ENCODE measurements around the gene NRM.
A peak's percentile ranks its signal among the peaks of the same experiment; 100 is the strongest.
"Not testable (repeated sequence)": the region's sequence is repeated elsewhere in the genome, so short reads cannot be mapped to it uniquely, and the experiment has no call there.

NRM gene

DNA sequence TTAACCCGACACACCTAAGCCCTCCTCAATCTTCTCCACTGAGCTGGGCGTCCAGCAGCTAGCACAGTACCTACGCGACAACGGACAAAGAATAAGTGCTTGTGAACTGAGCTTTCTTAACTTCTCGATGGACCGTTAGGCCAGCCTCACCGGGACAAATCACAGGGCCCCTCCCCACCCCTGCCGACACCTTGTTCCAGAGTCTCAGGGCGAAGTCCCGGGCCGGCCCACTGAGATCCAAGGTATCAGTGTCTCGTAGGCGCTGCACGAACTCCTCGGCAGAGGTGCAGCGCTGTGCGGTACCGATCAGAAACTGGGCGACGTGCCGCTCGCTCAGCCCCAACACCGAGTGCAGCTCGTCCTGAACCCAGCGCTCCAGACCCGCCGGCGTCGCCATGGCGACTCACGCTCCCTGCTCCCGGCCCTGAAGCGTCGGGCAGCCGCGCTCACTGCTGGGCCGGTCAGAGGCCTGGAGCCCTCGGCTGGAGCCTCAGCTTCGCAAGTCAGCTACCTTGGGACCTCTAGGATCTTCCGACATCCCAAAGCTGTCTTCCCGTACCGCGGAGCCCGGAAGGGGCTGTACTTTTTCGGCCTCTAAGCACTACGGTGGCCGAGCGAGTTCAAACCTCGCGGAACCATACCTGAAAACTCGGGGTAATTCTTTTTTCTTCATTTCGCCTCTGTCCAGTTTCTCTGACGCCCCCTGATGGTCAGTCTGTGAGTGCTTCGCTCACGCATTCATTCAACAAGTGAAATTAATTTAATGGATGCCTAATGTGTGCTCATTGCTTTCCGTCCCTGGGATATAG is 18.1 kb downstream of the NRM start, which contains the start of gene DHX16:
Gene DHX16 (minus strand): TSS at position 562 of the 809 bp plus-strand sequence. CDS start 165 bp downstream, at position 397.
- DNase-seq (ENCODE audit: low spot score) (peak; percentile 92), FAIRE-seq (peak; percentile 85)

DNA sequence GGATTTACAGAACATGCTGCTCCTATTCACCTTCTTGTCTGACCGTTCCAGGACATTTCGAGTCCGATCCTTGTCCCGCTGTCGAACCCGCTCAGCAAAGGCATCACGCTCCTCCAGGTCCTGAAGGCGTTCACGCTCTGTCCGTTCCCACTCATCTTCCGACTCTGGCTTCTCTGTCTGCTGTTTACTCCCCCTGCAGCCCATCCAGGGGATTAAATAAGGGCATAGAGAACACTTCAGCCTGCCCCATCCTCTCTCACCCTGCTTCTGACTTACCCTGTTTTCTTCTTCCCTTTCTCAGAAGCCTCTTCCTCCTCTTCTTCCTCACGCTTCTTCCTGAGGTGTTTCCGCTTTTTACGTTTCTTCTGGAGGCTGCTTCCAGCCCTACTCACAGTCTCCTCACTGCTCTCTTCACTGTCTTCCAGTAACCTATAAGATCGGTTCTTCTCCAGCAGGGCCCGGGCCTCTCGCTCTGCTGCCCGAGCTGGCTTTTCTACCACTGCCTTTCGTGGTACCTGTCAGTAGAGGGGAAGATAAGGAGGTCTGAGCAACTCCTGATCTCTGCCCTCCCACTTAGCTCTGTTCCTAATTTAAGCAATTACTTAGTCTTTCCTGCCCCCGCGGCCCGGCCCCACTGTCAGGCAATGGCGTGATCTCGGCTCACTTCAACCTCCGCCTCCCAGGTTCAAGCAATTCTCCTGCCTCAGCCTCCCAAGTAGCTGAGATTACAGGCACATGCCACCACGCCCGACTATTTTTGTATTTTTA is 19.8 kb downstream of the NRM start:
- DNase-seq (ENCODE audit: low spot score) (no peak), FAIRE-seq (no peak)

DNA sequence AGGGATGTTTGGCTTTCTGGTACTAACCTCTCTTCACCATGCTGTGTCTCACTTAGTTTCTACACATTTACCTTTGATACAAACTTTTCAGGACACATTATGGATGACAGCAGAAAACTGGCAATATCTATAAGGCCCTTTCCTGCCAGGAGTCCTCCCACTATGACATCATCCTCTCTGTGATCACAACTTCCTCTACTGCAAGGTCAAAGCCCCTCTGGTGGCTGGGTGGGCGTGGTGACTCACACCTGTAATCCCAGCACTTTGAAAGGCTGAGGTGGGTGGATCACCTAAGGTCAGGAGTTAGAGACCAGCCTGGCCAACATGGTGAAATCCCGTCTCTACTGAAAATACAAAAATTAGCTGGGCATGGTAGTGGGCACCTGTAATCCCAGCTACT is 24.5 kb downstream of the NRM start:
- not testable (repeated sequence) for FAIRE-seq; DNase-seq (ENCODE audit: low spot score)

DNA sequence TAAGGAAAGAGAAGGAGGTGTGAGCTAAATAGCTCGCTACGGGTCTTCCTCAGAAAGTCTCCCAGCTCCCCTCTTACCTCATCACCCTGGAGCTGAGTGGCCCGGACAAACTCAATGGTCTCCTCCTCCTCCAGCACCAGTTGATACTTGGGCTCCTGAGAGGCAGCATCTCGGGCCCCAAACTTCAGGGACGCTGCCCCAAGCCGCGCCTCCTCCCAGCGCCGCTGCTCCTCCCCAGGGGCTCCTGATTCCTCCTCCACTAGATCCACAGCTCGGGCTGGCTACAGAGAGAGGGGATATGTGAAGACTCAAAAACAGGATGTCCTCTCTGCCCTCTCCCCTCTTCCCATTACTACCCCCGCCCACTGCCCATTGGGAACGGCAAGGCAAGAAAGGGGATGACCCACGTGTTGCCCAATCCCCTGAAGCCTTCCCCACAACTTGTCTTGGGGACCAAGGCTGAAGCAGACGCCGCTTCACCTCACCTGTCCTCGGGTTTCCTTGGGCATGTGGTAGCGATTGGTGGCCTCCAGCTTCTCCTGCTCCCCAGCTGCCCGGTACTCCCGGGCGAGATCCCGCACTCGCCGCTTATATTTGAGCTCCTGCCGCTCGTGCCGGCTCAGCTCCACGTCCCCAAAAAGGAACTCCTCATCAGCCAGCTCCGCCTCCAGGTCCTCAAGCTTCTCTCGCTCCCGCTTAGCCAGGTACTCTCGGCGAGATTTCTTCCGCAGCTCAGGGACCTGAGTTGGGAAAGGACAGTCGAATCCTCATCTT is 25.6 kb downstream of the NRM start:
- FAIRE-seq (no peak), DNase-seq (ENCODE audit: low spot score) (no peak)

DNA sequence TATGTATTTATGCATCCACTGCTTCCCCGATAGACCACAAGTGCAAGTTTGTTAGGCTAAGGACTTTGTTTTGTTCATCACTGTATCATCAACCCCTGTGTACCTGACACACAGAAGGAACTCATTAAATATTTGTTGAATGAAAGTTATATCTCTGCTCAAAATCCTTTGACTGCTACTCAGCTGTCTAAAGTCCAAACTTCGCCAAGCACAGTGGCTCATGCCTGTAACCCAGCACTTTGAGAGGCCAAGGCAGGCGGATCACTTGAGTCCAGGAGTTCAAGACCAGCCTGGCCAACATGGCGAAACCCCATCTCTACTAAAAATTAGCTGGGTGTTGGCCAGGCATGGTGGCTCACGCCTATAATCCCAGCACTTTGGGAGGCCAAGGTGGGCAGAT is 32.9 kb downstream of the NRM start:
- DNase-seq (ENCODE audit: low spot score); FAIRE-seq: not testable (repeated sequence)

DNA sequence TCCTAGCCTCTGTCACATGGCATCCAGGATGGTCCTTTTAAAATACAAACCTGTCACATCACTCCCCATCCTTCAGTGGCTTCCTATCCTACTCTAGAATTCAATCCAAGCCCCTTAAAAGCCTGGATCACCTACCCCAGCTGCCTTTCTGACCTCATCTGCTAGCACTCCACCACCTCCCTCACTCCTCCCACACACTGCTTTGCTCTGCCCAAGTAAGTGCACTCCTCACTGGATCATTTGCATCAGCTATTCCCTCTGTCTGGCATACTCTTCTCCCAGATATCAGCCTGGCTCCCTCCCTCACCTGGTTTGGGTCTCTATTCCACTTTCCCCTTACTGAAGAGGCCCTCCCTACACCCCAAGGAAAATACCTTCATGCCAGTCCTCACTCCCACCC is 33.3 kb downstream of the NRM start:
- no peak for DNase-seq (ENCODE audit: low spot score)
- FAIRE-seq, result no peak

DNA sequence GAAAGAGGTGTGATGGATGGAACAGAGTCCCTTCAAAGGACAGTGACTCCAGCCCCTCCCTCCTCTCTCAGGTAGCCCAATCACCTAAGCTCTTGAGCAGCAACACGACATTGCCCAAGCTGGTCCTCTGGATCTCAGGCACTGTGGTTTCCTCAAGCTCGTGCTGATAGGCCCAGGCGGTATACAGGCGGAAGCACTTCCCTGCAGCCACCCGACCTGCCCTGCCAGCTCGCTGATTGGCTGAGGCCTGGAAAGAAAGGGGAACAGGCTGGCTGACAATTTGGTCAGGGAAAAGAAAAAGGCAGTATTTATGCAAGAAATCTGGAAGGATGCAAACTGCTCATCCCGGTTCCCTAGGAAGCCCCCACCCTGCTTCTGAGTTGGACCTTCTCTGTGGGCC is 34.3 kb downstream of the NRM start:
- no peak for FAIRE-seq
- no peak for DNase-seq (ENCODE audit: low spot score)

DNA sequence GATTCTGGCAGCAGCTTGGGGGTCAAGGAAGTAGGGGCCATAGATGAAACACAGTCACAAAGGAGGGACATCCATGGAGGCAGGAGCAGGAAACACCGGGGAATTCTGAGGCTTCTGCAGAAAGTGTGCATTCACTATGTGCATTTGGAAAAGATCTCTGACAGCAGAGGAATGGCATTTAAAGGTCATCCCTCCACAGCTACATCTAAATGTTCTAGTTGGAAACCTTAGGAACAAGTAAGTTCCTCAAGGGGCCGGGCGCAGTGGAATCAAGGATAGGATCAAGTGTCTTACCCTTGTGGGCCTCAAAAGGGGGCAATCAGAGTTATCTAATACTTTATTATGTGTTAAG is 35.1 kb downstream of the NRM start:
- FAIRE-seq, result no peak

DNA sequence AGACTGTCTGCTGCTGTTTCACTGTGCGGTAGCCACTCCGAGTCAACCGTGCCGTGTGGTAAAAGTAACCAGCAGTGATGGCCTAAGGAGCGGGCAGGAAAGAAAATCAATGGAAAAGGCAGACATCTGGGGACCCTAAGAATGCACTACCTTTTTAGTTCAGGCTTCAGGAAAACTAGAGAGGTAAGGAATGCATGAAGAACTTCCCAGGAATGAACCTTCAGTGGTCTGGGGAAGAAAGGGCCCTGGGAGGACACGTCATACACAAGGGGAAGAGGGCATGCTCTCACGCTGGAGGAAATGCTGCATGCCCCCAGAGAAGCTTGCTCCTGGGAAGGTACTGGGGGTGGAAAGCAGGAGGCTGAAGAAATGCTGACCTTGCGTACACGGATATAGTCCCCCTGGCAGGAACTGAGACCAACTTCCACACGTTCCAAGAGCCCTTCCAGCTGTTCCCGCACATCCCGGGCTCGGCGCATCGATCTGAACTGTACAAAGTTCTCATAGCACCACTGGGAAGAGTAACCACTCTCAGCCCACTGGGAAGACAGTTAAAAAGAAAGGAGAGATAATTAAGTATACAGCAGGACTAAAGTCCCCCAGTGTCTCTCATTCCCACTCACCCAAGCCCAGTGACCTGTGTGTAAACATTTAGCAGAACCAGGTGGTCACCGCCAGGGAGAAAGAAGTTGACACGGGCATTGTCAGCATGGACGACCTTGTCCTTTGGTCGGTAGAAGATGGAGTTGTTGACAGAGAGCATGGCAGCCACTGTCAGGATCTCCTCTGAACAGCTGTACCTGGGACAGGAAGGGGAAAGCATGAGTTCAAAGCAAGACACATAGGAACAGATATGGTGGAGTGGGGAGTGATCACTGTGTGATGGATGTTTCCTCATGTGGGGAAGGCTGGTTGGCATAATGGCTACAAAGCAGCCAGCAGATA is 35.7 kb downstream of the NRM start:
- DNase-seq (ENCODE audit: low spot score) (no peak), FAIRE-seq (no peak)

More for the DNA sequence above, 35.1 kb downstream of the NRM start:
- no peak for DNase-seq (ENCODE audit: low spot score)

DNA sequence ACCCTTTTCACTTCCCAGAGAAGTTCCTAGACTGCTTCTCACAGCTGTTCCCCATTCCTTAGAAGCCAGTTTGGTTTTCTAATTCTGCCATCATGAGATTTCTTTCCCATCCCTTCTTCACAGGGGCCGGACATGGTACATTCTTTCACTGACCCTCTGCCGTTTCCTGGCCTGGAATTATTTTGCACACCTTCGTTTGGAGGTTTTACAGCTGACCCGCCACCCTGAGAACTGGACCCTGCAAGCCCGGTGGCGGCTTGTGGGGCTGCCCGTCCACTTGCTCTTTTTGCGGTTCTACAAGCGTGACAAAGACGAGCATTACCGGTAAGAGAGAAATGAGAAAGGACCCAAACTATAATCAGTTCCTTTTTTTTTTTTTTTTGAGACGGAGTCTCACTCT is 39.6 kb downstream of the NRM start:
- no peak for DNase-seq (ENCODE audit: low spot score)
- FAIRE-seq, result no peak

DNA sequence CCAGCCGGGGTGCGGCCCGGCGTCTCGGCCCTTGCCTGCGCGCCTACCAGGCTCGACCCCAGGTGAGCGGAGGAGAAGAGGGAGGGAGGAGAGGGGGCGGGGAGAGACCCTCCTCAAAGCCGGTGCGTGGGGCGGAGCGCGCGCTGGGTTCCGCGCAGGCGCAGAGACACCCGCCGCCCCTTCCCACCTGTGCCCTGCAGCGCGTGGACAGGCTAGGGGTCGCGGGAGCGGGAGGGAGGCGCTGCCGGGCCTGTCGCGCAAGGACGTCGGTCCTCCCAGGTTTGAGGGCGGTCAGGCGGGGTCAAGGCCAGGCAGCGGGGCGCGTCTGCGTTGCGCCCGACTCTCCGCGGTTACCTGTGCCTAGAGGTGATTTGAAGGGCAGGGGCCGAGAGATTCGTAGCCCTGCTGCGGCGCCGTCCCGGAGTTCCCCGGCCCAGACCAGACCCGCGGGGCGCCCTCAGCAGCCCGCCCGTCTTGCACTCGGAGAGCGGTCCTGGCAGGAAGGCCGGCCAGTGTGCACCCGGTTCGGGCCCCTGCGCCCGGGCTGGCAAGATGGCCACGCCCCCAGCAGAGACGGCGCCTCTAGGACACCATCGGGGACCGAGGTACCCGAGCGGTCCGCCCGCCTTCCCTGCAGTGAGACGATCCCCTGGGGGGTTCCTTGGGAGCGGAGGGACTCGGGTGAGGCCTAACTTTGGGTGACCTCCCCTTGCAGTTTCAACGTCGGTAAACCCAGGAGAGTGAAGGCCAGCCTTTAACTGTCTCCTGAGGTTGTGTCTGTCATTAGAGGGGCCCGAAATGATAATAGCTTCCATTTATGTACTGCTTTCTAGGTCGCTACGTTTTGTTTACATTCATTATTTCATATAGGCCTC is 43.3 kb downstream of the NRM start:
- FAIRE-seq (no peak), DNase-seq (ENCODE audit: low spot score) (peak; percentile 31)

DNA sequence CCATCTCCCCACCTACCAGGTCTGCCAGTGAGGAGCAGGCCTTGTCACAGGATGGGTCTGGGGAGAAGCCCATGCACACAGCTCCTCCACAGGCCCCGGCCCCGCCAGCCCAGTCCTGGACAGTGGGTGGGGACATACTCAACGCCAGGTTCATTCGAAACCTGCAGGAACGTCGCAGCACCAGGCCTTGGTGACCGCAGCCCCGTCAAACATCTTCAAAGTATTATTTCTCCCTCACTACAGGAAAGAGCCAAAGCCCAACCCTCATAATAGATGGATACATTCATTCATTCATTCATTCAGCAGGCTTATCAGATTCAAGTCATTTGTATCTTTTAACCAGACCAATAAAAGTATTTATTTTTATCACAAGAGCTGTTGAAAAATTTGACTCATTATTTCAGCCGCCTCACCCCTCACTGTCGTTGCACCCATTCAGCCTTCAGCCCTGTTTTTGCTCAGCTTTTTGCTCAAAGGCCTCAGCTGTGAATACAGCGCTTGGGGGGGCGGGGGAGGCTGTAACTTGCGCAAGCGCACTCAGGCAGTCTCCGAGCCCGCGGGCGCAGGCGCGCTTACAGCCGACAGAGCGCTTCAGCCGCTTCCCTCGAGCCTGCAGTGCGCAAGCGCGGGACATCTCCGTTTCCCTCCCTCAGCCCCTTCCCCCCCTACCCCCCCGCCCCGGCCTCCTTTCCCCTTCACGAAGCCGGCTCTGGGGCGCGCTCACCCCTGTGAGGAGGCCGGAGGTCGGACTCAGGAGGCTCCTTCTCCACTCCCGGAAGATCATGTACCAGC is 44.1 kb downstream of the NRM start, which contains the start of gene C6orf136:
Gene C6orf136 (plus strand): TSS at position 684 of the 792 bp plus-strand sequence. CDS start 99 bp downstream, at position 783.
- FAIRE-seq, result no peak
- DNase-seq (ENCODE audit: low spot score), result peak; percentile 81

DNA sequence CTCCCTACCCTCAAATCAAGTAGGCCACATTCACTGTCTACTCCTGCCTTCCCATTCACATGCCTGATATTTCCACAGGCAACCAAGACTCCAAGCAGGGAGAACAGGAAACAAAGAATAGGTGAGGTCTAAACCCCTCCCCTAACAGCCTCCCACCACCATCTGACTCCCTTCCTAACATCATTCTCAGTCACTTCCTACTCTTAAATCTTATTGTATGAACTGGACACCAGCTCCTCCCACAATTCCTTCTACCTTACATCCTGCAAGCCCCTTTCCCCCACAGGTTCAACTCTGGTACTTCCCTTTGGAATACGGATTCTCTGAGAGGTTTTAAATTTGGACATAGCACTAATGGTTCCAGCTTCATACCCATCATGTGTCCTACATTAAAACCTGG is 44.8 kb downstream of the NRM start:
- no peak for FAIRE-seq

DNA sequence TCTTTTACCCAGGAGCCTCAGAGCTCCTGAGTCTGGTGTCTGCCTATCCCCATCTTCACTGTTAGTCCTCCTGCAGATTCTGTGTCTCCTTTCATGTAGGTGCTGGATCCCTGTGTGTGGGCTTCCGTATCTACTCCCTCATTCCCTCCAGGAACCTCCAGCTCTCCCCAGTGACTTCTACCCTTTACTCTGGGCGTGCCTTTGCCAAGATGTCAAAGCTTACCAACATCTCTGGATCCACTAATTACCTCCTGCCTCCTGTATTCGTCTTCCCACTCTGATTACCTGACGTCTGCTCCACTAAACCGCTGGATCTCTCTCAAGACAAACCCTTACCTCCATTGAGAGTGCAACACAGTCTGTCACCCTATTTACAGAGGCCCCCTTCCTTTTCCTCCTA is 46.0 kb downstream of the NRM start:
- no peak for FAIRE-seq
- DNase-seq (ENCODE audit: low spot score), result no peak

More for the DNA sequence above, 44.8 kb downstream of the NRM start:
- DNase-seq (ENCODE audit: low spot score), result no peak

DNA sequence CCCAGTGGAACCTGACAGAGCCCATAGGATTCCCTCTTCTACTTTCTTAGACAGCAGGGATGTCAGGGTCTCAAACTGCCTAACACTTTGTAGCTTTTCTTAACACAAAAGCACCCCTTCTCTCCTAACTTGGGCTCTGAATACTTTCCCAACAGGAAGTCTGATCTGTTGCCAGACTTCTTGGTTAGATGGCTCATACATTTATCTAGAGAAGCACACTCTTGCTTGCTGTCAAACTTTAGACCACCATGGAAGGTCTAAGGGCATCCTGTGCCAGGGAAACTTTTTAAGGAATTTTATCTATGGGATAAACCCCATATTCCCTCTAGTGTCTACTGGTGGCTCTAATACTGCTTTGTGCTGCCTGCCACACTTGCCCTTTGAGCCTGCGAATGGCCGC is 47.1 kb downstream of the NRM start:
- no peak for FAIRE-seq
- no peak for DNase-seq (ENCODE audit: low spot score)

DNA sequence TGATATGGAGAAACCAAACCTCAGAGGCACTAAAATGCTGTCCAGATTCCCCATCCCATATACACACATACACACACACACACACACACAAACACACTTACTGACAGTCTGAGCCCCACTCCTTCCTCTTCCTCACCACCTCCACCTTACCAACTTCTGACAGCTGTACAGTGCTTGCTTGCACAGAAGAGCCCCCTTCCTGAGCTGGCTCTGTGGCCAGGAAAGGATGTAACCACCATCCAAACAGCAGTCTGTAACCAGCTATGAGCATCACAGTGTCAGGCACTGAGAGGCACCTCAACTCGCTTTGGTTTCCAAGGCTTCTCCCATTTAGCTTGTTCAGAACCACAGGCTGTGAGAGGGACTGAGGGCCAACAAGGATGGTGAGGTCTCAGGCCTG is 49.7 kb downstream of the NRM start:
- FAIRE-seq (no peak), DNase-seq (ENCODE audit: low spot score) (no peak)

DNA sequence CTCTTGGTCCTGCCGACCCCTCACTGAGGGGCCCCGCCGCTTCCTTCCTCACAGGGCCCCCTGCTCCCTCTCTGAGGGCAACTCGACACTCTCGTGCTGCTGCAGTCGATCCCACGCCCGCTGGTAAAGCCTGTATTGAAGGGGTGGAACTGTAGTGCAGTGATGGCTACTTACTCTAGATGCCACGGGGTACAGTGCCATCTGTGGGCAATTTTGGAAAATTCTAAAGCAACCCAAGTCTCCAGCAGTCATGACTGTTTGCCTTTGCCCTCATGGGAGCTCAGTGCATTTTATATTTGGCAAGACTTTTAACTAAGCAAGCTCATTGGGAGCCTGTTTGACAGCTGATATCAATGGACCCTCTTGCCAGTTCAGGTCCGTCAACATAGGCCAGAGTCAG is 50.3 kb downstream of the NRM start:
- FAIRE-seq (no peak), DNase-seq (ENCODE audit: low spot score) (no peak)
